Kidney (tissue), 14 donors: ENCODE data around the gene CD34. TPM values are rescaled to one million over a fixed set of nuclear protein-coding genes. Genes with fewer than 3 reads are reported as not detected.

Experiments
- DNase-seq, 5 donors: peaks; one replicate each; pipeline ENCODE4 v3.0.0-alpha.2; 2013 to 2020
- FAIRE-seq: peaks from 2 replicates; lab custom pipeline; 2012; peaks lifted over from hg19 to GRCh38; lab: Jason Lieb, UNC
- H3K27ac ChIP-seq, 2 donors: one replicate each; pipeline ENCODE4 v1.7.0; 2013; ENCODE audit warnings: low read depth in 2 of 2, low read length in 2 of 2, inconsistent platforms in 1 of 2
- H3K27me3 ChIP-seq: one replicate; pipeline ENCODE4 v1.7.1; 2013; ENCODE audit warnings: low read length, inconsistent platforms; ENCODE audit not compliant: control insufficient read depth, insufficient read depth
- H3K36me3 ChIP-seq, 3 donors: one replicate each; pipeline versions ENCODE4 v1.7.0 to v1.7.1; 2013; ENCODE audit warnings: low read length in 3 of 3, control low read depth in 1 of 3, inconsistent platforms in 1 of 3; ENCODE audit not compliant: insufficient read depth in 3 of 3, control insufficient read depth in 2 of 3
- H3K4me1 ChIP-seq, 3 donors: one replicate each; pipeline versions ENCODE4 v1.7.0 to v1.7.1; 2013; ENCODE audit warnings: low read length in 3 of 3, inconsistent platforms in 1 of 3, low read depth in 1 of 3; ENCODE audit not compliant: control insufficient read depth in 2 of 3, insufficient read depth in 2 of 3
- H3K4me3 ChIP-seq, 3 donors: one replicate each; pipeline versions ENCODE4 v1.7.0 to v1.8.1; 2013; ENCODE audit warnings: low read length in 3 of 3, control low read depth in 1 of 3, inconsistent platforms in 1 of 3
- H3K9ac ChIP-seq, 3 donors: one replicate each; pipeline versions ENCODE4 v1.7.0 to v1.7.1; 2013; ENCODE audit warnings: low read length in 3 of 3, control low read depth in 1 of 3, inconsistent platforms in 1 of 3
- H3K9me3 ChIP-seq, 3 donors: one replicate each; pipeline versions ENCODE4 v1.7.0 to v1.7.1; 2013; ENCODE audit warnings: low read length in 3 of 3, control low read depth in 1 of 3, inconsistent platforms in 1 of 3; ENCODE audit not compliant: control insufficient read depth in 2 of 3, insufficient read depth in 1 of 3
- CTCF ChIP-seq: IDR thresholded peaks from 3 replicates; pipeline ENCODE4 v1.5.1; 2012; ENCODE audit warnings: mild to moderate bottlenecking, moderate library complexity, borderline replicate concordance; ENCODE audit not compliant: insufficient read depth; ENCODE audit errors: extremely low read depth
- intact Hi-C: fragments of 100-400 bp; cut with DNase I; formaldehyde crosslinking; loops from one replicate; pipeline ENCODE4 v1.11.1; 2022
- polyA plus RNA-seq: library from polyadenylated mRNA; stranded (reverse); fragments of 350-450 nt; fragmentation: Illumina TruSeq; extraction: RNeasy Lipid Tissue Mini Kit (QIAGEN cat#74804); gene quantifications from one replicate; pipeline ENCODE4 v1.2.3, GENCODE V29; 2014; ENCODE audit warnings: low read depth, low replicate concordance; ENCODE audit not compliant: insufficient read depth
- total RNA-seq: library from RNA; stranded (reverse); fragmentation: NEBNext Ultra II Directional; extraction: Animal tissue kit (Norgen Biotek cat#: 25700); gene quantifications from one replicate; pipeline ENCODE4 v1.2.1, GENCODE V29; 2021
- donor health status: control.
- donor health status: control.
- donor health status: control.
- donor health status: control.
- donor health status: control.
- donor health status: DM: yes; HTN: yes; CAD: no.
- donor health status: Normal renal cell carcinoma (clear cell type).

CD34 gene
- total and polyA plus RNA-seq, 2 donors from 2014 or later = 50.9 to 69.4 TPM

GRCh38 chr1:207938016-207938415, 27.1 kb upstream of the CD34 start:
- TF ChIP-seq CTCF = no peak
- DNase-seq (no peak), FAIRE-seq (no peak)
- Histone ChIP-seq H3K27ac (no peak overlapping the region), H3K9ac (no peak overlapping the region), H3K27me3 (no peaks in the 10 kb centered on the region), H3K4me1 (peaks cover 0 to 2% (median 0%) of the 10 kb centered on the region in 3 donors), H3K4me3 (no peak overlapping the region), H3K9me3 (no peaks in the 10 kb centered on the region), H3K36me3 (no peaks in the 10 kb centered on the region)
- intact Hi-C loops = no loop called here

GRCh38 chr1:207937204-207937603, 26.3 kb upstream of the CD34 start:
- Histone ChIP-seq H3K4me3 (no peak overlapping the region), H3K9me3 (no peaks in the 10 kb centered on the region), H3K36me3 (no peaks in the 10 kb centered on the region), H3K4me1 (peaks cover 0 to 2% (median 0%) of the 10 kb centered on the region in 3 donors), H3K27ac (no peak overlapping the region), H3K27me3 (no peaks in the 10 kb centered on the region), H3K9ac (no peak overlapping the region)
- intact Hi-C loops = no loop called here
- DNase-seq (no peak), FAIRE-seq (no peak)
- TF ChIP-seq CTCF = no peak

DNA sequence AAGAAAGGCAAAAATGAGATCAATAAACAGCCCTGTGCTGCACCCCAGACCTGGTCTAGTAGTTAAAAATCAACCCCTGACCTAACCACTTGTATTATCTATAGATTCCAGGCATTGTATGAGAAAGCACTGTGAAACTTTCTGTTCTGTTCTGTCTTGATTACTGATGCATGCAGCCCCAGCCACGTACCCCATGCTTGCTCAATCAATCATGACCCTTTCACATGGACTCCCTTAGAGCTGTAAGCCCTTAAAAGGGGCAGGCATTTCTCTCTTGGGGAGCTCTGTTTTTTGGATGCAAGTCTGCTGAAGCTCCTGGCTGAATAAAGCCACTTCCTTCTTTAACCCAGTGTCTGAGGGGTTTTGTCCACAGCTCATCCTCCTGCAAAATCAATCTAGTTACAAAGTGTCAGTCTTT, 24.2 kb upstream of the CD34 start:
- no peak for FAIRE-seq
- no peaks in the 10 kb centered on the region for H3K9me3 ChIP-seq
- H3K9ac ChIP-seq = no peak overlapping the region
- H3K27ac ChIP-seq = no peak overlapping the region
- no peaks in the 10 kb centered on the region for H3K36me3 ChIP-seq
- no peaks in the 10 kb centered on the region for H3K27me3 ChIP-seq
- no peaks in the 10 kb centered on the region for H3K4me1 ChIP-seq
- intact Hi-C loops = no loop called here
- H3K4me3 ChIP-seq = no peak overlapping the region
- DNase-seq = no peak
- TF ChIP-seq CTCF = no peak

DNA sequence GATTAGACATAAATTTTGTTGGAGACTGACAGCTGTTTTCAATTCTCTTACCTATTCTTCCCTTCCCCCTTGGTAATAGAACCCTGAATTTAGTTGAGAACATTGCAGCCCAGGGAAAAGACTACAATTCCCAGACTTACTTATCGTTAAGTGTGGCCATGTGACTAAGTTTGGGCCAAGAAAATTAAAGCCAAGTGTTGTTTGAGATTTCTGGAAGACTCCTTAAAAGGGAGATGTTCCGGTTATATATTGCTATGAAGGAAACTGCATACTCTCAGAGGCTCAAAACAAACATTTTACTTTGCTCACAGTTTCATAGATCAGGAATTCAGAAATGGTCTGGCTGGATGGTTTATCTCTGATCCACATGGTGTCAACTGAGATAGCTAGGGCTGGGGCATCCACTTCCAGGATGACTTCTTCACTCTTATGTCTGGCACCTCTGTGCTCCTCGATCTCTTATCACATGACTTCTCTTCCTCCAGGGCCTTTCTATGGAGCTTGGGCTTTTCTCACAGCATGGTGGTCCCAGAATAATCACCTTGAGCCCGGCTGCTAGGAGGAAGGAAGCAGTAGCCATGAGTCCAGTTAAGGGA, 22.4 kb upstream of the CD34 start:
- H3K9me3 ChIP-seq = no peaks in the 10 kb centered on the region
- intact Hi-C loops = no loop called here
- no peak for TF ChIP-seq CTCF
- H3K4me1 ChIP-seq = no peaks in the 10 kb centered on the region
- H3K27ac ChIP-seq = no peak overlapping the region
- H3K36me3 ChIP-seq = no peaks in the 10 kb centered on the region
- FAIRE-seq (no peak), DNase-seq (no peak)
- H3K9ac ChIP-seq = no peak overlapping the region
- no peaks in the 10 kb centered on the region for H3K27me3 ChIP-seq
- H3K4me3 ChIP-seq = no peak overlapping the region
